ENCODE results near the gene RAMP1.

RAMP1 gene

DNA sequence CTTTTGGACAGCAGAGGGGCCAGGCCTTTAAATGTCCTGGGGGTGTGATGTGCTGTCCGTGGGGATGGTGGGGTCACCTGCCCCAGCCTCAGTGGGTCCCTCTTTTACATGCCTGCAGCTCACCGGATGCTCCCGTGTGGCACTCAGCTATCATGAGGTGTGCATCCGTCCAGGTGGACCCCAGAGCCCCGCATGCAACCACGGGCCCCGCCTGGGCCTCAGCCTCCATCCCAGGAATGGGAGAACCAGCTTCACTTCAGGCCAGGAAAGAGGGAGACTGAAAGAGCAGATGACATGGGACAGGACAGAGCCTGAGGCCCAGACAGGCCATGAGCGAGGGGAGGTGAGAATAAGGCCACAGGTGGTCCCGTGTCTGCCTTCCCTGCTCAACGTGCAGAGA is 37.5 kb downstream of the RAMP1 start:
- Histone ChIP-seq H3K27ac (ENCODE audit: low read depth, low read length) (no peak overlapping the region), H3K27me3 (ENCODE audit: insufficient read depth, low read length) (no peaks in the 10 kb centered on the region)
- 88% methylated on average over 10 of the region's 10 CpGs for WGBS

DNA sequence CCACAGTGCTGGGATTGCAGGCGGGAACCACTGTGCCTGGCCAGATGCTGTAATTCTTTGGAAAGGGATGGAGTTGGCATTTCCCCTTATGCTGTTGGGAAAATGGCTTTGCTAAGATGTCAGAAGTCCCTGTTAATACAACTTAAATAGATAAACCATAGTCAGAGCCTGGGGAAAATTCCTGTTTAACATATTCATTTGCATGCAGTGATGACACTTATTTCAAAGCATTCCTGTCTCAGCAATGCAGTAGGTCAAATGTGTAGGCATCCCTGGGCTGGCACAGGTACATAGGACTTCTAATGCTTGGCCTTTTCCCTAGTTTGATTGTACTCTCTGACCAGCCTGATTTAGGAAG is 38.6 kb downstream of the RAMP1 start:
- Histone ChIP-seq H3K4me1 (ENCODE audit: insufficient read depth, low read length) (peaks cover 3% of the 10 kb centered on the region; the same call in 1 of the 2 replicates), H3K9me3 (ENCODE audit: insufficient read depth, low read depth, low read length) (no peaks in the 10 kb centered on the region), H3K27me3 (ENCODE audit: insufficient read depth, low read length) (no peaks in the 10 kb centered on the region), H3K9ac (ENCODE audit: low read depth, low read length) (no peak overlapping the region), H3K36me3 (ENCODE audit: insufficient read depth, low read length) (no peaks in the 10 kb centered on the region), H3K4me3 (ENCODE audit: low read length) (no peak overlapping the region), H3K27ac (ENCODE audit: low read depth, low read length) (no peak overlapping the region)
- 100% methylated on average over 1 of the region's 1 CpG for WGBS

More for the DNA sequence above, 37.5 kb downstream of the RAMP1 start:
- no peak overlapping the region for H3K9ac ChIP-seq (ENCODE audit: low read depth, low read length)
- H3K4me1 ChIP-seq (ENCODE audit: insufficient read depth, low read length) = peaks cover 3% of the 10 kb centered on the region; the same call in 1 of the 2 replicates
- no peaks in the 10 kb centered on the region for H3K9me3 ChIP-seq (ENCODE audit: insufficient read depth, low read depth, low read length)
- no peak overlapping the region for H3K4me3 ChIP-seq (ENCODE audit: low read length)
- no peaks in the 10 kb centered on the region for H3K36me3 ChIP-seq (ENCODE audit: insufficient read depth, low read length)

DNA sequence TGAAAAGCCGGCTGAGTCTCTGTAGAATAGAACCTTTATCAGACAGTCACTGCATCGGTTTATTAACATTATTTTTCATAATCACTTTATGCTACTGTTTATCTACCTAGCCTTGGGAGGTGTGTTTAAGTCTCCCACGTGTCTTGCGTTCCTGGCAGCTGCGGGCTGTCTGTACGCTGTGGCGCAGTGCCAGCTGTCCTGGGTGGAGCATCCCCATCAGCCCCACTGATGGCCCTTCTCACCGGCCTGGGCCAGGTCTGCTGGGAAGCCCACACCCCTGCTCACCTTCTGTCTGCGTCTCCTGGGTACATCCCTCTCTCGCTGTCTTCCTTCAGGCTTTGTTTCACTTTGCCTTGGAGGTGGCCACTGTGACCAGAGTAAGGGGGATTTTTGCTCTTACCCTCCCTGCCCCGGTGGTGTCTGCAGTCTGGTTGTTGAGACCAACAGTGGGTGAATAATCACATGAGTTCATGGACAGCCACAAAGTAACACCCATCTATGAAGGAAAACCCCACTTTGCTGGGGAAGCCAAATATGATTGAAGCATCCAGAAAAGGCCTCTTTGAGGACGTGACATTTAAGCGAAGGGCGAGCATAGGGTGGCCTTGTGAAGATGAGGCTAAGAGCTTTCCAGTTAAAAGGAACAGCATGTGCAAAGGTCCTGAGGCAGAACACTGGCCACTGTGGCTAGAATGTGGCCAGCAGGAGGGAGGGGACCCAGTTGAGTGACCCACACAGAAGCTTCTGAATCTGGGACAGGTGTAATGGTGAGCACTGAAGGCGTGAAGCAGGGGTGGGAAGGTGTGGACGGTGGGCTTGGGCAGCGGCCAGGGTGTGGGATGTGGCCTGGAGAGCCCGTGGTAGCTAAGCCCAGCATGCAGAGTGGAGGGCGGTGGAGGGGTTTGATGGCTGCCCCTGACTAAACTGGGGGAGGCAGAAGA is 41.7 kb downstream of the RAMP1 start:
- Histone ChIP-seq H3K4me3 (ENCODE audit: low read length) (no peak overlapping the region), H3K9ac (ENCODE audit: low read depth, low read length) (no peak overlapping the region), H3K9me3 (ENCODE audit: insufficient read depth, low read depth, low read length) (no peaks in the 10 kb centered on the region), H3K27ac (ENCODE audit: low read depth, low read length) (no peak overlapping the region), H3K4me1 (ENCODE audit: insufficient read depth, low read length) (peaks cover 3% of the 10 kb centered on the region; the same call in 1 of the 2 replicates), H3K36me3 (ENCODE audit: insufficient read depth, low read length) (no peaks in the 10 kb centered on the region), H3K27me3 (ENCODE audit: insufficient read depth, low read length) (no peaks in the 10 kb centered on the region)
- WGBS = 95% methylated on average over 19 of the region's 19 CpGs

DNA sequence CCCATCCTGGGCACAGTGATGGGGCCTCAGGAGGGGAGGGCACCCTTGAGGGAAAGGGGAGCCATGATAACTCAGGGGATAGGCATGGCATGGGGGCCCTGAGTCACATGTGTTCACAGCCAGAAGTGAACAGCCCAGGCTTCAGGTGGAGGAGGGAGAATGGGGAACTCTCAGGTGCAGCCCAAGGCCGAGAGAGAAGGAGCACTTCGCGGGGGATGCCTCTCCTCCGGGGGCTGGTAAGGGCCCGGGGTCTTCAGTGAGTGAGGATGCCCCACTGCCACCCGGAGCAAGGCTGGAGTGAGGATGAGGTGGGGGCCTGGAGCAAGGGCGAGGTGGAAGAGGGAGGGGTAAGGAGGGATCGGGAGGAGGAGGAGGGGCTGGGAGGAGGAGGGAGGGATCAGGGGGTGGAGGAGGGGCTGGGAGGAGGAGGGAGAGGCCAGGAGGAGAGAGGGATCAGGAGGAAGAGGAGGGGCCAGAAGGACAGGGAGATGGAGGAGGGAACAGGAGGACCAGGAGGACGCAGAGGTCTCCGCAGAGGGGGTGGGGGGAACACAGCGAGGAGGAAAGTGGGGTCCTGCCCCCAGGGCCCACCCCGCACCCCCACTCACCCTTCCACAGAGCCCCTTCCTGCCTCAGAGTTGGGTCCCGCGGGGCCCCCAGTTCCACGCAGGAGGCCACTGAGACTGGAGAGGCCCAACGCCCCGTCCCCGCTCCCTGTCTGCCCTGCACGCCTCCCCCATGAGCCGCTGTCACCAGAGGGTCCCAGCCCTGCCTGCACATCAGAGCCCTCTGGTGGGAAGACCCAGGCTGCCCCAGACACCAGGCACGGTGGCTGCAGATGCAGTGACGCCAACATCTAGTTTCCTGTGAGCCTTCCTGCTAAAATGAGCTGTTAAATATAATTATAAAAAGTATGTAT is 42.8 kb downstream of the RAMP1 start:
- H3K9ac ChIP-seq (ENCODE audit: low read depth, low read length) = no peak overlapping the region
- WGBS = 81% methylated on average over 22 of the region's 22 CpGs
- no peaks in the 10 kb centered on the region for H3K27me3 ChIP-seq (ENCODE audit: insufficient read depth, low read length)
- H3K9me3 ChIP-seq (ENCODE audit: insufficient read depth, low read depth, low read length) = no peaks in the 10 kb centered on the region
- H3K4me1 ChIP-seq (ENCODE audit: insufficient read depth, low read length) = no peaks in the 10 kb centered on the region
- H3K36me3 ChIP-seq (ENCODE audit: insufficient read depth, low read length) = no peaks in the 10 kb centered on the region
- H3K4me3 ChIP-seq (ENCODE audit: low read length) = no peak overlapping the region
- no peak overlapping the region for H3K27ac ChIP-seq (ENCODE audit: low read depth, low read length)

DNA sequence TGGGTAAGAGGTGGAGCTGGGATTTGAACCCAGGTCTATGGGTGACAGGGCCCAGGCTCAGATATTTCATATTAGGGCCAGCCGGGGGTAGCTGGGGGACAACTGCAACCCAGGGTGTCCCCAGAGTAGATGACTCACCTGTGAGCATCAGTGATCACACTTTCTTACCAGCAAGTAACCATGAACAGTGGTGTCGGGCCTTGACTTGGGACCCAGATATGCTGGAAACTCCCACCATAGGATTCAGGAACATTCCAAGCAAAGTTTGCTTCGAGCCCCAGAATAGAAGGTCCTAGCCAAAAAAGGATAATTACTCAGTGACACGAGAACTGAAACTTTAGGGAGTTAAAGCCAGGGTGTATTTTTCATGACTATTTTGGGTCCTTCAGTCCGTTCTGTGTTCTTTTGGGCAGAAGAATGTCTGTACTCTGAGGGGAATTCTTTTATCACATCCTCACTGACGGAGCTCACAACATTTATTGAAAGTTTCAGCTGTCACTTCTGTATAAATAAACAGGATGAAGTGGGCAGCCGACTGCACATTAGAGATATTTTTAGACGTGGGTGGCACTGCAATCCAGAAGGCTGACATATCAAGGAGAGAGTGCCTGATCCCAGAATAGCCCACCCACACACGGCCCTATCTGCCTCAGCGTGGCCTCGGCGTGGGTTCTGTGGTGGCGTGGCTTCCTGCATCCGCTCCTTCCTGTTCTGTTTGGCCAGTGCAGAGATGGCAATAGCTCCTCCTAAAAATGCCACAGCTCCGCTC is 45.6 kb downstream of the RAMP1 start:
- H3K36me3 ChIP-seq (ENCODE audit: insufficient read depth, low read length) = no peaks in the 10 kb centered on the region

DNA sequence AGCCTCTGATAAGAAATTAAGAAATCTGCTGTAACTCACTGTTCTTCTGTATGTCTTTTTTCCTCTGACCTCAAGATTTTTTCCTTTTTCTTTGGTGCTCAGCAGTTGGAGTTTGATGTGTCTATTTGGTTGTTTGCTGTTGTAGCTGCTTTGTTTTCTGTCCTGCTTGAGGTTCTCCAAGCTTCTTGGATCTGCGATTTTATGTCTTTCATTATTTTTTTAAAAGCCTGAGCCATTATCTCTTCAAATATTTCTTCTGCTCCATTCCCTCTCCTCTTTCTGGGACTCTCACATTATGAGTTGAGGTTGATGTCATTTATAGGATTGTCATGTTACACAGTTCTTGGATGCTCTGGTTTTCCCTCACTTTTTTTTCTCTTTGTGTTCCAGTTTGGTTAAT is 47.7 kb downstream of the RAMP1 start:
- Histone ChIP-seq H3K4me1 (ENCODE audit: insufficient read depth, low read length) (no peaks in the 10 kb centered on the region), H3K27me3 (ENCODE audit: insufficient read depth, low read length) (no peaks in the 10 kb centered on the region), H3K36me3 (ENCODE audit: insufficient read depth, low read length) (no peaks in the 10 kb centered on the region), H3K4me3 (ENCODE audit: low read length) (no peak overlapping the region), H3K9me3 (ENCODE audit: insufficient read depth, low read depth, low read length) (no peaks in the 10 kb centered on the region), H3K27ac (ENCODE audit: low read depth, low read length) (no peak overlapping the region), H3K9ac (ENCODE audit: low read depth, low read length) (no peak overlapping the region)
- WGBS = 100% methylated on average over 1 of the region's 1 CpG

More for the DNA sequence above, 45.6 kb downstream of the RAMP1 start:
- no peak overlapping the region for H3K9ac ChIP-seq (ENCODE audit: low read depth, low read length)
- WGBS = 93% methylated on average over 15 of the region's 15 CpGs
- H3K9me3 ChIP-seq (ENCODE audit: insufficient read depth, low read depth, low read length) = no peaks in the 10 kb centered on the region
- no peak overlapping the region for H3K27ac ChIP-seq (ENCODE audit: low read depth, low read length)
- no peak overlapping the region for H3K4me3 ChIP-seq (ENCODE audit: low read length)
- H3K4me1 ChIP-seq (ENCODE audit: insufficient read depth, low read length) = no peaks in the 10 kb centered on the region
- H3K27me3 ChIP-seq (ENCODE audit: insufficient read depth, low read length) = no peaks in the 10 kb centered on the region

DNA sequence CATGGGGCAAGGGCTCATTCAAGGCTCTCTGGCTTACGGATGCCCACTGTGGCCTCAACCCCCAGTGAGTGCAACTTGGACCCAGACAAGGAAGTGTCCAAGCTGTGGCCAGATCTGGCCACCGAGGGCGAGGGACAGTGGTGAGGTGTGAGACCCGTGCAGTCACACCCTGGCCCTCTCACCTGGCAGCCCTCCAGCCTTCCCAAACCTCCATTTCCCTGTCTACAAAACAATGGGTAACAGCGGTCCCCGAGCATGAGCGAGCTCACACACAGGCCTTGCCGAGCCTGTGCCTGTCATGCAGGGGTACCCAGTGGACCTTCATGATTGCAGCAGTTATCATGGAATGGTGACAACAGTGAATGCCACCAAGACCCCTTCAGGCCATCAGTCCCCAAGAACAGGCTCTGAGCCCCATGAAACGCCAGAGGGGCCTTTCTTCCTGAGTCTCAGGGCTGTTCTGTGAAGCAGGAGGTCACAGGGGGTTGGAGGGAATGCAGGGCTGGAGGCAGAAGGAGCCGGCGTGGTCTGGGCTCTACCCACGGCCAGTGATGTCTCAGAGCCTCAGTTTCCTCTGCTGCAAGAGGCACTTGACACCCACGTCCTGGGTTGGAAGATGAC is 49.8 kb downstream of the RAMP1 start:
- no peaks in the 10 kb centered on the region for H3K27me3 ChIP-seq (ENCODE audit: insufficient read depth, low read length)
- 90% methylated on average over 13 of the region's 13 CpGs for WGBS
- no peaks in the 10 kb centered on the region for H3K36me3 ChIP-seq (ENCODE audit: insufficient read depth, low read length)
- no peaks in the 10 kb centered on the region for H3K9me3 ChIP-seq (ENCODE audit: insufficient read depth, low read depth, low read length)
- no peaks in the 10 kb centered on the region for H3K4me1 ChIP-seq (ENCODE audit: insufficient read depth, low read length)
- H3K27ac ChIP-seq (ENCODE audit: low read depth, low read length) = no peak overlapping the region
- H3K4me3 ChIP-seq (ENCODE audit: low read length) = no peak overlapping the region
- H3K9ac ChIP-seq (ENCODE audit: low read depth, low read length) = no peak overlapping the region

DNA sequence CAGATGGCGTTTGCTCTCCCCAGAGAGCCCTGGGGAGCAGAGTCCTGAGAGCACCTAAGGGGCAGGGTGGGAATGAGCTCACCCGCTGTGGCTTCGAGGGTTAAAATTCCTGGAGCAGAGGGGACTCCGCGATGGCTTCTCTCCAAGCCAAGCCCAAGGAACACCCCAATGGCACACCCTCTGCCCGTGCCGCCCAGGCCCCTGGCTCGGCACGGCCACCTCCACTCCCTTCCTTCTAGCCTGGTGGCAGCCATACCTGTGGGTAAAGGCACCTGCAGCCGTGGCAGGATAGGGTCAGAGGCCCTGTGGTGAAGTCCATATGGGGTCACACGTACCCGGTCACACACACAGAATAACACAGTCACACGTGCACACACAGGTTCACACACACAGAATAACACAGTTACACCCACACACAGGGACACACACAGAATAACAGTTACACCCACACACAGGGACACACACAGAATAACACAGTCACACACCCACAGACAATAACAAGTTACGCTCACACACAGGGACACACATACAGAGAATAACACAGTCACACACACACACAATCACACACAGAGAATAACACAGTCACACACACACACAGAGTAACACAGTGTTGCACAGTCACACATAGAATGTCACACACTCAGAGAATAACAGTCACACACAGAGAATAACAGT is 50.5 kb downstream of the RAMP1 start:
- no peaks in the 10 kb centered on the region for H3K4me1 ChIP-seq (ENCODE audit: insufficient read depth, low read length)
- 91% methylated on average over 14 of the region's 14 CpGs for WGBS
- no peaks in the 10 kb centered on the region for H3K9me3 ChIP-seq (ENCODE audit: insufficient read depth, low read depth, low read length)
- H3K4me3 ChIP-seq (ENCODE audit: low read length) = no peak overlapping the region
- no peaks in the 10 kb centered on the region for H3K36me3 ChIP-seq (ENCODE audit: insufficient read depth, low read length)
- no peaks in the 10 kb centered on the region for H3K27me3 ChIP-seq (ENCODE audit: insufficient read depth, low read length)
- no peak overlapping the region for H3K27ac ChIP-seq (ENCODE audit: low read depth, low read length)
- no peak overlapping the region for H3K9ac ChIP-seq (ENCODE audit: low read depth, low read length)

DNA sequence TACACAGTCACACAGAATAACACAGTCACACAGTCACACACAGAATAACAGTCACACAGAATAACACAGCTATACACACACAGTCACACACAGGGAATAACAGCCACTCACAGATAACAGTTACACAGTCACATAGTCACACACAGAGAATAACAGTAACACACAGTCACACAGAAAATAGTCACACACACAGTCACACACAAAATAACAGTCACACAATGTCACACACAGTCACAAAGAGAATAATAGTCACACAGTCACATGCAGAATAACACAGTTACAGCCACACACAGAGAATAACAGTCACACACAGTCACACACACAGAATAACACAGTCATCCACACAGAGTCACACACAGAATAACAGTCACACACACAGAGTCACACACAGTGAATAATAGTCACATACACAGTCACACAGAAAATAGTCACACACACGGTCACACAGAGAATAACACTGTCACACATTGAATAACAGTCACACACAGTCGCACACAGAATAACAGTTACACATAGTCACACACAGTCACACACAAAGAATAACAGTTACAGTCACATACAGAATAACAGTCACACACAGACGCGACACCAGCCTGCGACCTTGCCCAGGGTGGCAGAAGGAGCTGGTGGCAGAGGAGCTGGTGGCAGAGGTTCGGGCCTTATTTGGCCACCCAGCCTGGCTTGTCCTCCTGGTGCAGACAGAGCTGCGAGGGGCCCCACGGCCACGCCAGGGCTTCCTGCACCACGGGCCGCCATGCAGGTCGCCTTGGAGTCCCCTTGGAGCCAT is 51.3 kb downstream of the RAMP1 start:
- no peak overlapping the region for H3K4me3 ChIP-seq (ENCODE audit: low read length)
- no peak overlapping the region for H3K9ac ChIP-seq (ENCODE audit: low read depth, low read length)
- no peaks in the 10 kb centered on the region for H3K27me3 ChIP-seq (ENCODE audit: insufficient read depth, low read length)
- 91% methylated on average over 12 of the region's 12 CpGs for WGBS
- H3K27ac ChIP-seq (ENCODE audit: low read depth, low read length) = no peak overlapping the region
- no peaks in the 10 kb centered on the region for H3K36me3 ChIP-seq (ENCODE audit: insufficient read depth, low read length)
- H3K4me1 ChIP-seq (ENCODE audit: insufficient read depth, low read length) = no peaks in the 10 kb centered on the region
- no peaks in the 10 kb centered on the region for H3K9me3 ChIP-seq (ENCODE audit: insufficient read depth, low read depth, low read length)

Data from HUES64 (cell line).